Suprapubic skin (tissue), 3 donors: Measurements from ENCODE around the gene SMIM14.

Source experiments
- CTCF ChIP-seq, 2 donors: fragments of 200-600 bp in 1 of 2; fragments of 450-650 bp in 1 of 2; sonication (generic) in 1 of 2; IDR thresholded peaks; one replicate each; pipeline ENCODE4 v1.5.1; 2016 to 2019; ENCODE audit warnings: antibody characterized with exemption in 2 of 2, mild to moderate bottlenecking in 1 of 2, moderate library complexity in 1 of 2
- POLR2AphosphoS5 ChIP-seq, 3 donors: sonication (generic); formaldehyde crosslinking; IDR thresholded peaks; one replicate each; pipeline ENCODE4 v1.6.1; 2017; ENCODE audit warnings: antibody characterized with exemption in 3 of 3

GRCh38 chr4:39637221-39637585, 1.5 kb downstream of the SMIM14 start:
- TF ChIP-seq CTCF (IDR thresholded peaks at IDR 0.05) (no peak), POLR2AphosphoS5 (IDR thresholded peaks at IDR 0.05) (no peak)
